NCI-H2029 (cell line): ENCODE results near the gene HLCS.

Source experiments
- DNase-seq: peaks from one replicate; lab custom pipeline; 2025; lab: John Stamatoyannopoulos, UW

The HLCS gene

DNA sequence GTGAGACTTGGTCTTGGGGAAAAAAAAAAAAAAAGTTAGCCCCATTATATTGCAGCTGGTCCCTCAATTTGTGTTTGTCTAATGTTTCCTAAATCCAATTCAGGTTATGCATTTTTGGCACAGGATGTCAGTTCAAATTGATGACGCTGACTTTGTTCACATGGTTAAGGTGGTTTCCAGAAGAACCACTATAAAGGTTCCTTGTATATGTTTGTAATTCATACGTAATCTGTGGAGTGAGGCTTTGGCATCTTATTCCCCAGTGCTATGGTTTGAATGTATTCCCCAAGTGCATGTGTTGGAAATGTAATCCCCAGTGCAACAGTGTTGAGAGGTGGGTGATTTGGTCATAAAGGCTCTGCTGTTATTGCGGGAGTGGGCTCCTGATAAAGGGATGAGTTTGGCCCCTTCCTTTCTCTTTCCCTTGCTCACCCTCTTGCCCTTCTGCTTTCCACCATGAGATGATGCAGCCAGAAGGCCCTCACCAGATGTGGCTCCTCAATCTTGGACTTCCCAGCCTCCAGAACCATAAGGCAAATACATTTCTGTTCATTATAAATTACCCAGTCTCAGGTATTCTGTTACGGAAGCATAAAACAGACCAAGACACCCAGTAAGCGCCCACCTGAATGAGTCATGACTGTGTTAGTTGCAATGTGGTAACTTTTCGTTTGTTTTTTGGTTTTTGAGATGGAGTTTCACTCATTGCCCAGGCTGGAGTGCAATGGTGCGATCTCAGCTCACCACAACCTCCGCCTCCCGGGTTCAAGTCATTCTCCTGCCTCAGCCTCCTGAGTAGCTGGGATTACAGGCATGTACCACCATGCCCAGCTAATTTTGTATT, 19.5 kb upstream of the HLCS start:
- DNase-seq = no peak

- DNase-seq = no peak
These were observed 15.7 kb upstream of the HLCS start for GRCh38 chr21:36981977-36982700.

- DNase-seq = no peak
These were observed 14.6 kb upstream of the HLCS start for GRCh38 chr21:36981049-36981391.

DNA sequence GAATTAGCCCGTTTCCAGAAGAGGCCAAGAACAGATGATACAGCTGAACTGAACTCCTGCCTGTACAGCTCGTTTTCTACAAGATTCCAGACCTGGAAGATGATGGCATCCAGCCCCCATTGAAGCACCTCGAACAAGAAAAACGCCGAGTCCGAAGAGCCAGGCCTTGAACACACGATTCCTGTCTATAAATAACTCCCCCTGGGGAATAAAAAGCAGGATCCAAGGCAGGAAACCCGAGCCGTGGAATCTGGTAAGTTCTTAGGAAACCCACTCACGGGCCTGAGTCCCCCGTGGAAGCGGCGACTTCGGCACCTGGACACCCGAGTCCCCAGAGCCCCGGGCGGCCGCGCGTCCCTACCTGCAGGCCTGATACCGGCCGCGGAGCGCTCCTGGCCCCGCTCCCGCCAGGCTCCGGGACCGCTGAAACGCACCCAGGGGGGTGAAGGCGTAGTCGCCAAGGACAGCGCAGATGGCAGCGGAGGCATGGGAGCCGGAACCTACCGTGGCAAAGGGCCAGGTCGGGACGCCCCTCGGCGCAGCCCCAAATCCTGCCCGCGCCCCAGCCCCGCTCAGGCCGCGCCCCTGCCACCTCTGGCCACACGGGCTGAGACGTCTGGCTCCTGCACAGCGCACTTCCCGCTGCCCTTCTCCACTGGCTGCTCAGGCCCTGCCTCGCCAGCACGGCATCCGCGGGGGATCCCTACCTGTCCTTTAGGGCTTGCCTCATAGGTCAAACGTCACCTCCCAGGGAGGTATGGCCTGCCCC, 14.0 kb upstream of the HLCS start:
- DNase-seq = no peak

GRCh38 chr21:36976882-36977651, 10.6 kb upstream of the HLCS start:
- DNase-seq = no peak

GRCh38 chr21:36976228-36976861, 9.9 kb upstream of the HLCS start:
- DNase-seq = no peak

DNA sequence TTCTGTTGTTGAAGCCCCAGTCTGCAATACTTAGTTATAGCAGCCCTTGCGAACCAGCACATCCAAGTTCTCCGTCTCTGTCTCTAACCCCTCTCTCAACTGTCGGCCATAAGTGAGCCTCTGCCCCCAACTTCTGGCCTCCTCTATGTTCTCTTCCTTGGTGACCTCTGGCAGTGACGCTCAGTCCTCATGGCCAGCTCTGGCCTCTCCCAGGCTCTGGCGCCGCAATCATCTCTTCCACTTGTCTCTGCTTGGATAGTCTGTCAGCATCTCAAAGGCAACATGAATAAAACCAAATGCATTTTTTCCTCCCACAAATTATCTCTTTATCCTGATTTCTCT, 8.4 kb upstream of the HLCS start:
- DNase-seq = no peak

DNA sequence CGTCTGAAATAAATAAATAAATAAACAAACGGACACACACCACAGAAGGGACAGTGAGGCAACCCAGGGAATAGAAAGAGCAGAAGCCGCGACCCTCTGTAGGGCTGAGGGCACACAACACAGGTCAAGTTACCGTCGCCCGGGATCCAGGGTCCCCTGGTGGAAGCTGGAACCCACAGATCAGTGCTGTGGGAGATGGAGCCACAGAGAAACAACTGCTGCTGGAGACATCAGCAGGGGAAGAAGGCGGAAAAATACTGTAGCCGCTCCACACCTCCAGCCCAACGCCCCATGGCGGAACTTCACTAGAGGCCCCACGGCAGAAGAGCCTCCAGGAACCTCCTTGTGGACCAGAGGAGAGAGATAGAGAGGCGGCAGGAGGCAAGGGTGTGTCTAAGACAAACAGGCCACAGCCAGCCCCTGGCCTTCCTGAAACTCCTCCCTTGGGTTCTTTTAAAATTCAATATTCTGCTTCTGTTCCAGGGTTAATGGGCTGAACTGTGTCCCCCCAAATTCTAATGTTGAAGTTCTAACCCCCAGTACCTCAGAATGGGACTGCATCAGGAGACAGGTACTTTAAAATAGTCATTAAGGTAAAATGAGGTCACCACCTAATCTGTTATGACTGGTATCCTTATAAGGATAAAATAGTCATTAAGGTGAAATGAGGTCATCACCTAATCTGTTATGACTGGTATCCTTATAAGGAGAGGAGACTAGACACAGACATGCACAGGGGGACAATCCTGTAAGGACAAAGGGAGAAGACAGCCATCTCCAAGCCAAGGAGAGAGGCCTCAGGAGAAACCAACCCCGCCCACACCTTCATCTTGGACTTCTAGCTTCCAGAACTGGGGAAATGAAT, 7.7 kb upstream of the HLCS start:
- peak; percentile 79 for DNase-seq

- DNase-seq = no peak
These were observed 2.5 kb upstream of the HLCS start for GRCh38 chr21:36968976-36969375.

DNA sequence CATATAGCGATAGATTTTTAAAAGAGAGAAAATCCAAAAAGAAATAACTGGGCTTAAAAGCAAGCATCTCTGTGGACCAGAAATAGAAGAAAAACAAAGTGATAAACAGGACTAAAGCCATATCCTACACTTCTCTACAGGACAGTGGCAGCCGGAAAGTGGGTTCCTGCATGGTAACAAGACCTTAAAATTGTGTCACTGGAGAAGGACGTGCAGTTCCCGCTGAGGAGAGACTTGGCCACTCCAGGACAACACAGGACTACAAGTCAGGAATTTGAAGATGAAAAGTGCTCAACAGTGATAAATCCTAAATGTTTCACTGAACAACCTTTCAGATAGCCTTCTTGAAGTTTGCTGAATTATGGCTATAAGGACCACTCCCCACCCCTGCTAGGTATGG, 1.9 kb upstream of the HLCS start:
- no peak for DNase-seq

DNA sequence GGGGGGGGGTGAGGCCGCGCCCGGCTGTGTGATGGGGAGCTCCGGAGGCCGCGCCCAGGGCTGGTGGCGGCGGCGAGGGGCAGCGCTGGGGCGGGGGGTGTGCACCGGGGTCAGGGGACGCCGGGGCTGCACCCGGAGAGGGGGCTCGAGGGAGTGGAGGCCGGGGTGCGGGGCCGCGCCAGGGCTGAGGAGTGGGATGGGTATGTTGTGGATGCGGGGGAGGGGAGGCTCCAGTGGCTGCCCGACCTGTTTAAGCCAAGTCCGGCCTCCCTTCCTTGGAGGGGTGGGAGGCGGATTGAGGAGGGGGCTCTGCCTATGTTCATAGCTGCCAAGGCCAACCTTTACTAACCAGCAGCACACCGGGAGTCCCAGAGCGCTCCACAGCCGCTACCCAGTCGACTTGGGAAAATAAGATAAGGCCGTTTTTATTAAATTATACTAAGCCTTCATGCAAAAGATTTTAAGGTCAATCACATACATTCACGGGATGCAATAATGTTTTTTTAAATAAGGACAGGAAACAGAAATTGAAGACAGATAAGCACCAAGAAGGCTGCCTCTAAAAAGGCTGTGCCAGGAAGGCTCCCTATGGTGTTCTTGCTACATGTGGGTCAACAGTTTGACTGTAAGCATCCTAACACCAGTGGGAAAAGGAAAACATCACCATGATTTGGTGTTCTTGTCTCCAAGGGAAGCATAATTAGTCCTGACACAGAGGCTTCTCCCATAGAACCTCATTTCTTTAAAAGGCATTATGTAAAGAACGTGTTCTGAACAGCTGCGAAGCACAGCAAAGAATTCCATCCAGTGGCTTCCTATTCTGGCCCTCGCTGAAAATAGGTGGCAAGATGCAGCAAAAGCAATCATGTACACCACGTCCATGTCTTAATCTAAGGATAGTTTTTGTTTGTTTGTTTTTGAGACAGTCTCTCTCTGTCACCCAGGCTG, 626 bp upstream of the HLCS start:
- no peak for DNase-seq

DNA sequence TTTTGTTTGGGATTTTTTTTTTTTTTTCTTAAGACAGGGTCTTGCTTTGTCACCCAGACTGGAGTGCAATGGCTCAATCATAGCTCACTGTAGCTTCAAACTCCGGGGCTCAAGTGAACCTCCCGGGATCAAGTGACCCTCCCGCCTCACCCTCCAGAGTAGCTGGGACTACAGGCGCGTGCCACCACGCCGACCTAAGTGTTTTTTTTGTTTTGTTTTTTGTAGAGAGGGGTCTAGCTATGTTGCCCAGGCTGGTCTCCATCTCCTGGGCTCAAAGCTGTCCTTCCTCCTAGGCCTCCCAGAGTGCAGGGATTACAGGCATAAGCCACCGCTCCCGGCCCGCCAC, 776 bp downstream of the HLCS start:
- no peak for DNase-seq

GRCh38 chr21:36964827-36965719, 1.4 kb downstream of the HLCS start:
- no peak for DNase-seq

DNA sequence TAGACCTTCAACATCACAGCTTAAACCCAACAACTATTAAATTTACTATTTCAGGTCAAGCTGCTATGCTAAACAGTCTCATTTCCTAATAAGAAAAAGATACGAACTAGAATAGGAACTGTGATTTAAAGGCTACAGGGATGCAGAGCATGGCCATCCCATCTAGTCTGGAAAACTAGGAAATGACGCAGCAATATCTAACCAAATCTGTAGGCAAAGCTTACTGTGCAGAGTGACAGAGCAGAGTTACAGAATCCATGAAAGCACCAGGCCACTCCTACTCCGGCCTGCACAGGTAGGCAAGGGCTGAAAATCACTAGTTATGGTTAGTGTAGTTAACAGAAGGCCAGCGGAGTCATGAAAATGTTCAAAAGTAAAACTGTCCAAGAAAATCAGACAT, 2.1 kb downstream of the HLCS start:
- no peak for DNase-seq

DNA sequence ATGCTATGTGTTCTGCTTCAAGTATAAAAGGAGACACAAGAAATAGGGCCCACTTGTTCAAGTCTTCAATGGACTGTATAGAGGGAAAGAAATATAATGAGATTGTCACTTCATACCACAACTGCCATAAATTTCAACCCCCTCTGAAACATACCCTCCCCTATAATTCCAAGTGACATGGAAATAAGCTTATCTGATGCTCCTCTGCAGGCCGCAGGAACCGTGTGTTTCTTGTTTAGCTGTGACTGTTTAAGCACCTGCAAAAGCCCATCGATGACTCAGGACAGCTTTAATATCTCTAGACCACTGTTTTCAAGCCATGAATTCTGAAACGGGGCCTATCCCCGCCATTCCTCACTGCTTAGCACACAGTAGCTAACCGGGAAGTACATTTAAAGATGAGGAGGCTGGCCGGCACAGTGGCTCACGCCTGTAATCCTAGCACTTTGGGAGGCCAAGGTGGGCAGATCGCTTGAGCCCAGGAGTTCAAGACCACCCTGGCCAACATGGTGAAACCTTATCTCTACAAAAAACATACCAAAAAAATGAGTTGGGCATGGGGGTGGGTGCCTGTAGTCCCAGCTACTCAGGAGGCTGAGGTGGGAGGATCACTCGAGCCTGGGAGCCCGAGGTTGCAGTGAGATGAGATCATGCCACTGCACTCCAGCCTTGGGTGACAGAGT, 4.2 kb downstream of the HLCS start:
- DNase-seq = no peak

DNA sequence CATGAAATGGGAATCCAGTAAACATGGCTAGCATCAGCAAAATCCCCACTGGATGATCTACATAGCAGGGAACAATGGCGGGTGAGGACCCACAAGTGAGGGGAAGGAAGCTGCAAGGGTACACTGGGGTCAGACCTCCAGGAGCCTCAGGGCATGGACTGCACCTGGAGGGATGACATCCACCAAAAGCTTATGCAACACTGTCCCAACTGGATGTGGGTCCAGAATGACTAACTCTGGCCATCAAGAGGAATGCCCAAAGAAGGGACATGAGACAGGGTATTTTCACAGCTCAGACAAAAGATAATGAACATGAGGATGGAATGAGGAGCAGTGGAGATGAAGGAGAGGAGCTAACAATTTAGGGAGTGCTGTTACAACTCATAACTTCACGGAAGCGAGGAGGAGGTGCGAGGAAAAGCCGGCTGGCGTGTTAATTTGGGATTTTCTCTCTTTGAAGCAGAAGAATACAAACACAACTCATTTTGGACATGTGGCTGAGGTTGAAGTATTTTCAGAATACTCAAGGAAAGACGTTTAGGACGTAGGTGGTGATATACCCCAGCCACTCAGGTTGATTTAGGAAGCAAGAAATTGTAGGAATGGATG, 5.7 kb downstream of the HLCS start:
- no peak for DNase-seq

DNA sequence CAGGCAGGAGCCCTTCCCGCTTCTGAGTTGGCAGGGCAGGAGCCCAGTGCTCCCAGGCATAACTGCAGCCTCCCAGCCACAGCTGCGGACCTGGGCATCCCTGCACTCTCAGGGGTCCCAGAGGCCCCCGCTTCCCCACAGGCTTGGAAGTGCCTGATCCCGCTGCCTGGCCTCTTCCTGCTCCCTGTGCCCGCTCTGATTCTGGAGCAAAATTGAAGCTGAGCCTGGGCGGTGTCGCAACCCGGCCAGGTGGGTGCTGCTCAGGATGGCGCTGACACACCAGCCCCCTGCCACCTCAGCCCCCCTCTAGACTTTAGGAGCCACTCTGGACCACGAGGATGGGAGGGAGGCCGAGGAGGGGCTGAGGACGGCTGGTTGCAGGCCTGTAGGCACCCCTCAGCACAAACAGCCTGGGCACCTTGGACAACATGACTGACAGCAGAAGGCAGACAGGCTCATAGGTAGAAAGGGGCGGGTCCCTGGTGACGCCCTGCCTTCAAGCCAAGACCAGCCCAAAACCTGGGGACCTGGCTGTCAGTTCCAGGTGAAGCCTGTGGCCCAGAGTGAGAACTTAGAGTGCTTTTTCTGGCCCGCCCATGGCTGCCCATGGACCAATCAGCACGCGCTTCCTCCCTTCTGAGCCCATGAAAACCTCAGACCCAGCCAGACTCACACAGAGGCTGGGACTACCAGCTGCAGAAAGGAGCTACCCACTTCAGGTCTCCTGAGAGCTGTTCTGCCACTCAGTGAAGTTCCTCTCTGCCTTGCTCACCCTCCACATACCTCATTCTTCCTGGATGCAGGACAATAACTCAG, 7.2 kb downstream of the HLCS start:
- DNase-seq = no peak
